ENCODE measurements around the gene FER.

FER gene

DNA sequence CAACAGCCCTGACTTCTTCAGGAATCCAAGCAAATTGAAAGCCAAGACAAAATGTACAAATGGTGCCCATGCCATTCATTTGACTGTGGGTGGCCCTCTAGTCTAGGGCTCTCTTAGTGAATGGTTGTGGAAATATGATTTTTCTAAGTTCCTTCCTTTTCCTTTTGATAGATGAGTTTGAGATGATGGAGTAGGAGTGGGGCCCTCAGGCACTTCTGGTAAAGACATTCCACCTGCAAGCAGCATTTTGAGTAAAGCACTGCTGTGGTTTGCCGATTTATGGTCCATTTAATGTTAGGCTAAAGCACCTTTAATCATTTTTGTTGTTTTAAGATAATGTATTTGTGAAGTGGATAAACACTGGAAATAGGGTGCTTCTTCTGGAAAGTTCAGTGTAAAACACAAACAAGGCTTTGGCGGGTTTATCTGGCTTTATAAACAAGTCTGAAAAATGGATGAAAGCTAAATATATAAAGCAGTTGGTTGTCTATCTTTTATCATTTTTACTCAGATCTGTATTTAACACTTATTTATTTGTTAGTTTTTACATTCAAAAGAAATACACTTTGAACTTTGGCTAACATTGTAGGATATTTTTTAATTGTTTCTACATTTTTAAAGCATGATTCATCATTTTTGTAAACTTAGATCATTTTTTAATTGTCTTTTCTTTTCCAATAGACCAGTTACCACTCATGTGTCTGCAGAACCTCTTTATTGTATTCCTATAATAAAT is 448.6 kb downstream of the FER start:
- no peak for DNase-seq

DNA sequence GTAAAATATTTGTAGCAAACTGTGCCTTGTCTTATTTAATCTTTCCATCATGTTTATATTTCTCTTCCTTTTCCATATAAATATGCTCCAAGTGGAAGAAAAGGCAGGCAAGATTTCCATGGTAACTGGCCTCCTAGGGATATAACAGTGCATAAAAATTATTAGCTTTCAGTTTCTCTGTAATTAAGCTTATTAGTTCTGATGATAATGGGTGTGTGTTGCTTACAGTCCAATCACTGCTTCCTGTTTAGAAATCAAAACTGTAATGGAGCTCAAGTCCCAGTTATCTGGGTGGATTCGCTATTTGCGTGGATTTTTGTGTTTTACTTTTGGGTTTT is 449.1 kb downstream of the FER start:
- no peak for DNase-seq

DNA sequence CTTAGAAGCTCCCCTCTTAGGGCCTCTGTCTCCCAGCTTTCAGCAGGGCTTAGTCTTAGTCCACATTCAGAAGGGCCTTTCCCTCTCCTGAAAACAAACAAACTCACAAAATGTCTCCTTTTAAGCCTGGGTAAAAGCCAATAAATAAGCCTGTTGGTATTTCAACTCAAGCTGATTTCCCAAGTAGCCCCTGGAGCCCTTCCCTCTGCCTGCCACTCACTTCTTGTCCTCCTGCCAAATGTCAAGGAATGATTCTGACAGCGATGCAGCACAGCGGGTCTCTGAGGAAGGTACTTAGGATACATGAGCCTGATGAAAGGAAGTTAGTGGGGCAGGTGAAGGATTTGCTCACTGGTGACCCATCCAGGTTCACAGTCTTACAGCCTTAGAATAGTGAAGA is 451.6 kb downstream of the FER start:
- no peak for DNase-seq

DNA sequence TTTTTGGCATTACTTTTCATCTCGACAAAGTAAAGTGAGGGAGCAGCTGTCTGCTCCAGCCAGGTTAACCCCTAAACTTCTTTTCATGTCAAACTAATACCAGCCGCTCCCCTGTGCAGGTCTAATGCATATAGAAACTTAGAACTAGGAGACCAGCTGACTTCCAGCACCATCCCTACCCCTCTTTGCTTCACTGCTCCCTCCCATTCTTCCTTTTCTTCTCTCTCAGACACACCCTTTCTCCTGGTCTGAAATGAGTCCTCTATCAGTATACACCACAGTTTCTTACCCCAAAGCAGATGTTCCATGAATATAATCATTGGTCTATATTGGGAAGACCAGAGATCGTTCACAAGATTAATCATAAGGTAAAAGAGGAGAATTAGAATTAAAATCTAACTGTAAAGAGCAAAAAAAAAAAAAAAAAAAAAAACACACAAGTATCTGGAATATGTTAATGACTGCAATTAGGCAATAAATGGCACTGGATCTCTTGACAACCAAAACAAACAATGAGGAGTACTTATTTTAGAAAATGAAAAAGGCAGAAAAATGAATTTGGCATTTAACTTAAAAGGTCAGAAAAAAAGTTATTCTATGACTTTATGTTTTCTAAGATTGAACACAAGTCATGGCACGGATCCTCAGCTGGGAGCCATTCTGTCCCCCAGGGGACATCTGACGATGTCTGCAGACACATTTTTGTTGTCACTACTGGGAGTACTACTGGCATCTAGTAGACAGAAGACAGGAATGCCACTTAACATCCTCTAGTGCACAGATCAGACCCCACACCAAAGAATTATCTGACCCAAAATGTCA is 452.3 kb downstream of the FER start:
- DNase-seq: no peak

DNA sequence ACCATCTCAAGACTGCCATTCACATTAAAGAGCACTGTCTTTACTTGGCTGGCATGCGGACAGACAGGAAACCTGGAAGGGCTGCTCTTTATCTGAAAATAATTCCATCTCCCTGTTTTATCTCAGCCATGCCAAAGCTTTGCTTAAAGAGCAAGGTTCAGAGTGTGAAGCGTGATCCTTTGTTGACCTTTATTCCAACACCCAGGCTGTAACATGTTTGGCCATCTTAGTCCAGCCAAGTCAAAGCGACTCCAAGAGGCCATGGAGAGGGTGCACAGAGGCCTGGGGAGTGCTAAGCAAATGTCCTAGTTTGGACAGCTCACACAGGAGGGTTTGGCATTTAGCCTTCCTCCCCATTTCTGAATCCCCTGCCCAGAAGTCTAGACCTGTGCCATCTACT is 467.3 kb downstream of the FER start:
- no peak for DNase-seq

DNA sequence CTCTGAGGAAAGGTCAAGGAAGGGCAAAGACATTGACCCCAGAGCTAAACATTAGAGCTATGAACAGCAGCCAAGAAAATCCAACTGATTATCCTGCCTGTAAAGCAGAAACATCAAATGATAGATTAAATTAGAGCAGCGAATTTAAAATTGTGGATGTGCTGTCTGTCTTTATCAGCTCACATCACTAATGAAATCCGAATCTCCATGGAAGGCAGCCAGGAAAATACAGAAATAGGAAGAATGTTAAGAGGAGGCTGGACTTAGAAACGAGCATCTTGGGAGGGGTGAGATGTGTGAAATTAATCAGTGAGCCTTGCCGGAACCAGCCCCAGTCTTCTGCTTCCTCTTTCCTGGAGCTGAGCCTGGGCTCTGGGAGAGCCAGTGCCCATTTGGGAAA is 471.1 kb downstream of the FER start:
- DNase-seq: no peak

DNA sequence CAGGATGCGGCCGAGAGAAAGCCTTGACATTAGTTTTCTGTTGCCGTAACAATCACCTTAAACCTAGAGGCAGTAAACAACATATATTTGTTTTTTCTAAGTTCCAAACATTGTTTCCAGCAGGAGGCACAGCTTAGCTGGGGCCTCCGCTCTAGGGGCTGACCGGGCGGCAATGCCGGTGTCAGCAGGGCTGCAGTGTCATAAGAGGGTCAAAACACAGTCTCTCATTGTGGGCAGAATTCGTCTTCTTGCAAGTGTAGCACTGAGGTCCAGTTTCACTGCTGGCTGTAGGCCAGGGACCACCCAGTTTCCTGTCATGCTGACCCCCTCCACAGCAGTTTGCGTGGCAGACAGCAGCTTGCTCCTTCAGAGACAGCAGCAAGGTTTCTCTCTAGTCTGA is 475.8 kb downstream of the FER start:
- no peak for DNase-seq

DNA sequence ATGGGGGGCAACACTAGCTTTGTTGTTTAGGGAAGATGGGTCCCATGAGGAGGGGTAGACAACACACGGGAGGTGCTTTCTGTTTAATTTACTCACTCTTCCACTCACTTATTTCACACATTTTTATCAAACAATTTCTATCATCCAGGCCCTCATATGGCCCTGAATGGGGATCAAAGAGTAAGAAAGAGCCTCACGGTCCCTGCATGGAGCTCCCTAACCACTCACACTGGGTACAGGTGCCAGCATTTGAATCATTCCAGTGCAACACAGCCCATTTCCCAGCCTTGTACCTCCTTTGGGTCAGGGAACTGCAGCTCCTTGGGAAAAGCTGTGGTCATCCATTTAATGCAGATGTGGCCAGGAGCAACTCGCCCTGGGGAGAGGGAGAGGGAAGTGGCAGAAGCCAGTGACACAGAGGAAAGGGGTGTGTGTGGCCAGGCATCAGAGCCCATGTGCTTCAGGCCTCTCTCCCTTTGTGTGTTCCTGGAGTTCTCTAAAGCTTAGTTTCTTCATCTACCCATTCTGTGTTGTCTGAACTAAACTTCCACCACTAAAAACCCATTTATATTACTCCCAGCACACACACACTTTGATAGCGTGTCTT is 476.7 kb downstream of the FER start:
- no peak for DNase-seq

DNA sequence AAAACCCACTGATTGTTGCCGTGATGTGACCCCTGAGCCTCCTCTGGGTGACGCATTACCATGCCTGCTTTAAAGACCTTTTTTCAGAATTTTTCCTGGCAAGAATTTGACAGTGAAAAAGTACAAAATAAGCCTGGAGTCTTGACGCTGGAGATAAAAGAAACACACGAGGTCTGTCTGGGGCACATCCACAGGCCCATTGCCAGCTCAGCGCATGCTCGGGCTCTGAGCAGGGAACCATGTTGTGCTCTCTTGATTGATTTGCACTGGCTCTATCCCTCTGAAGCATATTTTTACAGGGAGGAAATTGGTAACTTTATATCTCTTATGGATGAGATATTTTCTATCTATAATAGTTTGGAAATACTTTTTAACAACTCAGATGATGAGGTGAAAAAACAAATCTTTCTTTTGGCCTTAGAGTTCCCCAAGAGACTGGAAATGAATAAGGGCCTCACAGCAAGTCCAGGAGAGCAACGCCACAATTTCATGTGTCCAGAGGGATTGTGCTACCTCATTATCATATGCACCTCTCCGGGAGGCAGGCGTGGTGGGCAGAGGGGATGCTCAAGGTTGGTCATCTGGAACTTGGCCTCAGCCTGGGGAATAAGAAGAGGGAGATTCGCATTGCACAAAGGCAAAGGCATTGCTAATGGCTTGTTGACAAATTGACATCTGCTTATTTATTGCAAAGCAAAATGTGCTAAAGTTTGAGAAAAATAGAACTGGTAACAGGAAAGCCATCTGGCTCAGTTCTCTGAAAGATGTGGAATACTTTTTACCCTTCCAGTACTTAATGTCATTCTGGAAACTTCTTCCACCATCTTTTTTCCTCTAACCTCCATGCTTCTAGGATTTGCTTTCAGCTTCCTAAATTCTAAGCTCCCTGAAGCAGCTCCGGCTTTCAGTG is 478.3 kb downstream of the FER start:
- DNase-seq: no peak

DNA sequence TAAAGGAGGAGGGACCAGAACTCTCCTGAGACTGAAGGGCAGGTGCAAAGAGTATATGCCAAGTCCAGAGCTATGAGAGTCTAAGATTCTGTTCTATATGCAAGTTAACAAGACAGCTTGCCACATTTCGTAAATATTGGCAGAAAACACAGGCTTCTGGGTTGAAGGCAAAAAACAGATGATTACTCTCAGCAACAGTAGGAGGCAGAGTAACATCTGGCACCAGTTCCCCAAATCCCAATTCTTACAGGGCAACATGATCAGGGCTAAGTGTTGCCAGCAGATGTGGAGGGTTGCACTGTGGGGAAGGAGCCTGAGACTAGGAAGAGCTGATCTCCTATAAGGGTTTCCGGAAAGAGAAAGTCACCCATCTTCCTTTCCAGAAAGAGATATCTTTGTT is 482.7 kb downstream of the FER start:
- no peak for DNase-seq

DNA sequence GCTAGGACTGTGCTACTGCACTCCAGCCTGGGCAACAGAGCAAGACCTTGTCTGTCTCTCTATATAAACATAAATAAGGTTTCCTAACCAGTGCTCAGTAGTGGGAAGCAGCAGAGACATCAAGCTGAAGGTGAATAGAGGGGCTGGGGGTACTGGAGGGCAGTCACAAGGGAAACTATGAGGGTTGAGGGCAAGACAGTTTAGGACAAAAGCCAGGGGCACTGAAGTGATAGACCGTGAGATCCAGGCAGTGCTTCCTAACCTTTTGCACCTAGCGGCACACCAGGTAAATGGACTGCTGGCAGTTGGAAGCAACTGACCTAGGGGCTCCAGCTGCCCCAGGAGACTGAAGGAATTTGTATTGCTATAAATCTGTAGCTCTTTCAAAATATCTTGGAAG is 483.6 kb downstream of the FER start:
- no peak for DNase-seq

DNA sequence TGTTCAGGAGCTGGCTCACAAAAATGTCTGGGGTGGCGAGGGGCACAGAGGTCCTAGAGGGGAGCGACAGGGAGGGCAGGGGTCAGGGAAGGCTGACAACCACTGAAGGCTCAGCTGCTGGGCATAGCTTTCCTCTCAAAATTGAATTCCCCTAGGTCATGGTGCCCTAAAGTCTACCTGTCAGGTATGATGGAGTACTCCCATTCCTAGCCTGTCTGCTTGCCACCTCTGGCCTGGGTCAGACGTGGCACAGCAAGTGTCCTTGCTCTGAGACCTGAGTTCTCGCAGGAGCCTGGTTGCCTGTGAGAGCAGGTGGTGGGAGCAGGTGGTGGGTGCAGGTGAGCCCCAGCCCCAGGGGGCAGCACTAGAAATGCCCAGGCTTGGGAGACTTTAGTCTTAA is 486.7 kb downstream of the FER start:
- DNase-seq: no peak

DNA sequence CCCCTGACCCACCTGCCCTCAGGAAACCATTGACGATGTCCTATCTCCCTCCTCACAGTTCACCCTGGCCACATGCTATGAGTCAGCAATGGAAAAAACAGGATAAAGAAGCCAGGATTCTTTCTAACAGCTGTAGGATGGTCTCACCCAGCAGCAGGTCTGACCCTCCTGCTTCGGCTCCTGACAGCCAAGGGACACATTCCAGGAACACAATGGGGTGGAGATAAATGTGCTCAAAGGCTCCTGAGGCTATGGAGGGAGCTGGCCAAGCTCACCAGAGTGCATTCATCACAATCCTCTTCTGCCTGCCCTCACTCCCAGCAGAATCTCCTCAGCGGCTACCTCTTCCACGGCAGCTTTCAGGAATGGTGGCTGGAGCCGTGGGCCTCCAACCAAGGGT is 491.8 kb downstream of the FER start:
- no peak for DNase-seq

DNA sequence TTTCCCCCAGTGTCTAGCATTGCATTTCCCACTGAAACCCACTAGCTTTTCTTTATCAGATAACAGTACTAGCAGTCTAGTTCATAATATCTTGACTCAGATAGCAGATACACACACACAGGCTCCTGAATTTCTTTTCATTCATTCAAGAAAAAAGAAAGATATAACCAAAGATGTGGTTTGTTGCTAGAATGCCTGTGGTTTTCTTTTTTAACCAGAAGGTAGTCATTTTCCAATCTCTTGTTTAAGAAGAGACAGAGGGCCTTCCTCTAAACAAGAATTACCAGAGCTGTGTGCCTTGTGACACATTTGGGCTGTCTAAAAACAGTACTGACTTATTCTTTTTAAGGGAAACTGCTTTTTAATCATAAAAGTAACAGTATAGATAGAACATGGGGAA is 494.8 kb downstream of the FER start:
- DNase-seq: no peak

DNA sequence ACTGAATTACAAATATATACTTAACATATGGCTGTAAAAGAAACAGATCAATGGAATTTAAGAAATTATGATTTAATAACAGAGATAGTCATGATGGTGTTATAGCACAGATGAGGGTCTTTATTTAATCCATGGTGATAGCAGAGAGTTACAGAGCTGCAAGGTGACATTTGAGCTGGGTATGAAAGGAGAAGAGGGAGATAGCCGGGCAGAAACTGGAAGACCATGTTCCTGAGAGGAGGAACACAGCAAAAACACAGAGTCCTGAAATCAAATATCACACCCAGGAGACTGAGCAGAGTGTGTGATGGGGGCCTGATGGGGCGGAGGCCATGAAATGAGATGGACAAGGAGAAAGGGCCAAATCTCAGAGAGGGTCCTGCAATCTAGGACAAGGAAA is 498.7 kb downstream of the FER start:
- no peak for DNase-seq
